ENCODE data around the gene NAGPA.
"Not testable (repeated sequence)": the region's sequence is repeated elsewhere in the genome, so short reads cannot be mapped to it uniquely, and the experiment has no call there.

NAGPA gene

DNA sequence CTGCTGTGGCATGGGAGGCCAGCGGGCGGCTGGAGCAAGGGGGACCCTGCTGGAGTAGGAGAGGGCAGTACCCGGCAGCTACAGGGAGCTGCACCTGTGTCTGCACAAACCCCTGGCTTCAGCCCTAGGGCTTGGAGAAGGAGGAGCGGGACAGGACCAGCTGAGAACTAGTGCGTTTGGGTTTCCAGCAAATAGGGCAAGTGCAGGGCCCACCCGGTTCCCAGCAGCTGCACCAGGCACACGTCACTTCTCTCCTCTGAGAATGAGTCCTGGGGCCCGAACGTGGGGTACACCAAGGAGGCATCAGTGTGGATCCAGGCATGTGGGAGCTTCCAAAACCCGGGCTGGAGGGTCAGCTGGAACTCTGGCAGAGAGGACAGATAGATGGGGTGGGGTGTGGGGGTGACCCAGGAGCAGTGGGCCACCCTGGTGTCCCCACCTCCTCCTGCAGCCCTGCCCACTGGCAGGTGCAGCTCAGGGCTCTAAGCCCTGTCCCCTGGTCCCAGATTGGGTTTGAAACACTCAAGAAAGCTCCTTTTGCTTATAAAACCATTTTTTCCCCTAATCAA lies 26.4 kb upstream of the NAGPA start:
- no peak for DNase-seq (ENCODE audit: low read depth)

DNA sequence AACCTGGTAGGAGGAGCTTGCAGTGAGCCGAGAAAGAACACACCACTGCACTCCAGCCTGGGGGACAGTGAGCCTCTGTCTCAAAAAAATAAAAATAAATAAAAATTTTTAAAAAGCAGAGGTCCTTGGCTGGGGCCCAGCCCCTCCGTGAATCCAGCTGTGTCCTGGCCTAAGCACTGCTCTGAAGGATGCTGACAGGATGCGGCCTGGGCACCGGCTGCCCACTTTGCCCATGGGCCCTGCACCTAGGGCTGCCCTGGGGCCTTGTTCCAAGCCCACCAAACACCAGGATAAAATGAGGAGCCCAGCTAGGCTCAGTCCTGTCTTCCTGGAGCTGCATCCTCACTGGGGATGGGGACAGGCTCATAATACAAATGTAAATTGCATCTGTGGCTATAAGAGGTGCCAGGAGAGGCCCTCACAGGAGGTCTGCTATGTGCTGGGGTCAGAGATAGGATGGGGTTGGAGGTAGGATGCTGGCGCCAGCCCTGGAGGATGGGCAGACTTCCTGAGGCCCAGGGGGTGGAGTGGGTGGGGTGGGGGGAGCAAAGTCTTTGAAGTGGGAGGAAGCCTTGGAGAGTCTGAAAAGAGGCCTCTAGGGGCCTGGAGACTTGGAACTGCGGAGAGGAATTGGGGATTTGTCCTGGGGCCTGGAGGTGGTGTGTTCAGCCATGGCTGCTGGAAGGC lies 25.8 kb upstream of the NAGPA start:
- DNase-seq (ENCODE audit: low read depth), result no peak

DNA sequence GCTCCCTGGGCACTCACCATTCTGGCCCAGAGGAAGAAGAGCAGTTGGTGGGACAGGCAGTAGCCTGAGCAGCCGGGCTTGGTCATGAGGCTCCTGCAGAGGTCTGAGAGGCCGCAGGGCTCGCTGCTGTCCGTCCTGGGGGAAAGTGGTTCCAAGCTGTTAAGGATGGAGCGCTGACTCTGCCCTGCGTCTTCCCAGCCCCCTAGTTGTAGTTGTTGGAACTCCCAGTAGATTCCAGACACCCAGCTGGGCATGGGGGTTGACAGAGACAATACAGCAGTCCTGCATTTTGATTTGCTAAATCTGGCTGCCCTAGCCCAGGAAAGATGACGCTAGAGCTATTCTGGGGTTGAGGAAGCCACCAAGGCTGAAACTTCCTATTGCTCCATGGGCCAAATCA lies 24.7 kb upstream of the NAGPA start:
- no peak for DNase-seq (ENCODE audit: low read depth)

DNA sequence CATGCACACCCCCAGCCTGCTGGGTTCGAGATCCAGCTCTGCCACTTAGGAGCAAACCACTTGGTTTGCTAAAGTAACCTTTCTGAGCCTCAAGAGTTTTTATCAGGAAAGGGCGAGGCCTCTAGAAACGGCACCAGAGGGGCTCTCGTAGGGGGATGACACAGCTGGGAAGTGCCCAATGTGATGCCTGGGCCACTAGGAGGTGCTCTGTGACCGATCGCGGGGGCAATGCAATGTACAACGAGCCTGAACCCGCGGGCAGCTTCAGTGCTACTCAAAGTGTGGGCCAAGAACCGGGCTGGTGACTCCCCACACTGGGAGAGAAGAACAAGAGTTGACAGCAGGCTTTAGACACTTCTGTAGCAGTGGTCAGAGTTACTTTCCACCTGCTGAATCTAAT lies 22.6 kb upstream of the NAGPA start:
- peak; percentile 30 for DNase-seq (ENCODE audit: low read depth)

DNA sequence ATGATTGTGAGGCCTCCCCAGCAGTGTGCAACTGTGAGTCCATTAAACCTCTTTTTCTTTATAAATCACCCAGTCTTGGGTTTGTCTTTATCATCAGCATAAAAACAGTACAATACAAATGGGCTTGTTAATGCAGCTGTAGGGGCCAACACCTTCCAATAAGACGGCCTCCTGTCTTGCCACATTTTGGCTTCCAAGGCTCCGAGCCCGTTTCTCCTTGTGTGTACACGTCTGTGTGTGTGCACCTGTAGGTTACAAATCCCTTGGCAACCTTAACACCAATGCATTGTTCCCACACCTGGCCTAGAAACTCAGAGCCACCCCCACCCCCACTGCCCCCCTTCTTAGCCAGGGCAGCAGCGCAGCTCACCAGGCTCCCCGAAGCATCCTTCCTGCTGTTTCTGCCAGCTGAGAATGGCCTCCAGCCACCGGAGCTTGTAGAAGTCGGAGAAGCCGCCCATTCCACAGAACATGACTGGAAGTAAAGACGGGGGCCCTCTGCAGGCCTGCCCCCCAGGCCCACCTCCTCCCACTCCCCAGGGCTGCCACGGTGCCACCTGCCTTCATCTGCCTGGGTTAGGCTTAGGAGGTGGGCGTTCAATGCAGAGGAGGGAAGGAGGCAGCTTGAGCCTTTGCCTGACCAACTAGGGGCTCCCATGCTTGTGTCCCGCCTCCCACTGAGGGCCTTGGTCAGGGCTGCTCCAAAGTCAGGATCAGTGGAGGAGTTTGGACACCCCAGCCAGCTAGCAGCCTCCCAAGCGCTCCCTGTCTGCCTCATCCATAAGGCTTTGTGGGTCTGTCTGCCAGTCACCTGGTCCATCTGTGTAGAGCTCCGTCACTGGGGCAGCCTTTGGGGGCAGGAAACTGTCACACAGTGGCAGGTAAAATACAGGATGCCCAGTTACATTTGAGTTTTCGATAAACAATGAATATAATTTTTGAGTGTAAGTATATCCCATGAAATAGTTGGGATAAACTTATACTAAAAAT lies 21.4 kb upstream of the NAGPA start:
- no peak for DNase-seq (ENCODE audit: low read depth)

DNA sequence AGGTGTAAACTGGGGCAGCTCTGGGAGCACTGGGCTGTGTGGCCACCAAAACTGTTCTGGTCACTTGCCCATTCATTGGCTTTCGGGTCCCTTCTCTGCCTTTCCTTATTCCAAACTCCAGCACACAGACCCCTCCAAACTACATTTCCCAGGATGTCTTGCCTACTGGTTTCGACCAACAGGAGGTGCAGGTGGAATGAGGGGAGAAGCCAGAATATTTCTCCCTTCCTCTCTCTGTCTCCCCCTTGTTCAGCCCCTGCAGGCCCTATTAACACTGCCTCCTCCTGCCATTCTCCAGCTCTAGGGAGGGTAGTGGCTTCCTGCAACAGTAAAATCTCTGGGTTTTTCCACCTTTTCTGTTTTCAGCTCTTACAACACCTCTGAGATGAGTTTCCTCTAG lies 13.2 kb upstream of the NAGPA start:
- no peak for DNase-seq (ENCODE audit: low read depth)

DNA sequence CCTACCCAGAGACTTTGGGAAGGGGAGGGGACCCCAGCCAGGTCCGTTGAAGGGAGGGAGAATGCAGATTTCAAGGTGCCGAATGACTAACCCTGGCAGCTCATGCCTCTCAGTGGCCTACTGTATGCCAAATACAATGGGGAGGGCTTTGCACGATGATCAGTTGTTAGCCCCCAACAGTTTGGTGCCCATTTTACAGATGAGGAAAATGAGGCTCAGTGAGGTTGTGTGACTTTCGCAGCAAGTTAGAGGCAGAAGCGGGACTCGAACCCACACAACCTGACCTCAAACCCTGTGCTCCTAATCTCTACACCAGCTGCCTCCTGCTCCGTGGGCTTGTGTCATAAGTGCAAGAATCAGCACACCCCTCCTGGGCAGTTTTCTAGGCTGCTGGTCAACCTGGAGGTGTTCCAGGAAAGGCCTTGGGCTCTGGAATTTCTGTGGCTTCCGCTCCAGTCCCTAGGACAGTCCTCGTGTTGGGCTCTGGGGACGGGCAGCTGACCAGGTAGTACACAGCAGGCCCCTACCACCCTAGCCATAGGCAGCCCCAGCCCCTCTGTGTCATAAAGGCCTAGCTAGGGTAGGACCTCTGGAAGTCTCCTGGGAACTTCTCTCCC lies 11.9 kb upstream of the NAGPA start:
- DNase-seq (ENCODE audit: low read depth), result no peak

DNA sequence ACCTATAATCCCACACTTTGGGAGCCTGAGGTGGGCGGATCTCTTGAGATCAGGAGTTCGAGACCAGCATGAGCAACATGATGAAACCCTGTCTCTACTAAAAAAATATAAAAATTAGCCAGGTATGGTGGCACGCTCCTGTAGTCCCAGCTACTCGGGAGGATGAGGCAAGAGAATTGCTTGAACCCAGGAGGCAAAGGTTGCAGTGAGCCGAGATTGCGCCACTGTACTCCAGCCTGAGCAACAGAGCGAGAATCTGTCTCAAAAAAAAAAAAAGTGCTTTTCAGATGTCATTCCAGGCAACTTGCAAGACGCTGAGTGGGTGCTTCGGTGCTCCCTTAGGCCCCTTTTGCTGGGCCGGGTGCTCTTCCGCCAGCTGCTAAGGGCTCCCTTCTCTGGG lies 10.8 kb upstream of the NAGPA start:
- not testable (repeated sequence) for DNase-seq (ENCODE audit: low read depth)

DNA sequence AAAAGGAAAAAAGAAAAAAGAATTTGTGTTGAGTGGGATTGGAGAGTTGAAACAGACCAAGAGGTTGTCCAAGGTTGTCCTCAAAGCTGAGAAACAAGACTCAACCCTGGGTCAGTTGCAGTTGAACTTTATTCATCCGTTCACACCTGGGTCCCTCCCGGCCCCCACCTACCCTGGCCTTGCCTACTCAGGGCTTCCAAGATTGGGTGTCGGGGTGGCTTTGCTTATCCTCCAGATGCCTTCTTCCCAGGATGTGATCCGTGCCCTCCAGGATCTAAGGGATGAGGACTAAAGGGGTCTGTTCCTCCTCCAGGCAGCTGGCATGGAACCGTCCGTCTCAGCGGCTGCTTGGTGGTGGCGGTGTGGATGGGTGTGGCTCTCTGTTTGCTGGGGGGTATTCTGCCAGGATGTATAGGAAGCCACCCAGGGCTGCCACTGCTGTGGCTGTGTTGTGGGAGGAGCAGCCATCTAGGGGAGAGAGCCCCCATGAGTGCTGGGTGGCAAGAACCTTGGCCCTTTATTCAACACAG lies 10.3 kb upstream of the NAGPA start:
- DNase-seq (ENCODE audit: low read depth), result no peak

DNA sequence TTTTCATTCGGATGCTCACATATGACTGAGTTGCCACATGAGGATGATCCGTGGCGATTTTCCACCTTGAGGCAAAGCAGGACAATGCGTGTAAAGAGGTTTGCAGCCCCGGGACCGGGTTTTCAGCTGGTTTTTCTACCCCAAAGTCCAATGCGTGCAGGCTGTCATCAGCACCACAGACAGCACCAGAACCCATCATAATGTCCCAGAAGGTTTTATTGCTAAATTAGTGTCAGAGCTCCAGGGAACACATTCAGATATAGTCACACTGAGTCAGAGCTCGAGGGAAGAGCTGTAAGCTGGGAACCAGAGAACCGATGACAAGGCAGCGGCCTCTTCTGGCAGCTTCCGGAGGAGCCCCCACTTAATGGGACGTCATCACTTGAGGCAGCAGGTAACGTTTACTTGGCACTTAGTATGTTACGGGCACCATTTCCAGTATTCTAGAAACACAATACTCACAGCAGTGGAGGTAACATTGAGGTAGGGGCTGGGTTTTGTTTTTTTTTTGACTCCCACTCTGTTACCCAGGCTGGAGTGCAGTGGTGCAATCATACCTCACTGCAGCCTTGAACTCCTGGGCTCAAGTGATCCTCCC lies 8.9 kb upstream of the NAGPA start:
- DNase-seq (ENCODE audit: low read depth), result no peak

DNA sequence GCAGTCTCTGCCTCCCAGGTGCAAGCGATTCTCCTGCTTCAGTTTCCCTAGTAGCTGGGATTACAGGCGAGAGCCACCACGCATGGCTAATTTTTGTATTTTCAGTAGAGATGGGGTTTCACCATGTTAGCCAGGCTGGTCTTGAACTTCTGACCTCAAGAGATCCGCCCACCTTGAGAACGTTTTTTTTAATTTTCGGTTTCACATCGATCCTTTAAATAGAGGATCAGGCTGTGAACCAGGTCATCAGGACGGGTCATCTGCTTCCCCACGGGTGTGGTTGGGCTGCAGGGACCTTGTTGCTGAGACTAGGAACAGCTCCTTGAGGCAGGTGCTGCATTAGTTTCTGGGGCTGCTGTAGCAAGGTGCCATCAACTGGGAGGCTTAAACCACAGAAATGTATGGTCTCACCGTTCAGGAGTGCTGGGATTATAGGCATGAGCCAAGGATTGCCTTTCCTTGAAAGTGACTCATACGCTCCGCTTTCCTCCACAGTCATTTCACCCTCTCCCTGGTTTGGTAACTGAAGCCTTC lies 7.9 kb upstream of the NAGPA start:
- no peak for DNase-seq (ENCODE audit: low read depth)

DNA sequence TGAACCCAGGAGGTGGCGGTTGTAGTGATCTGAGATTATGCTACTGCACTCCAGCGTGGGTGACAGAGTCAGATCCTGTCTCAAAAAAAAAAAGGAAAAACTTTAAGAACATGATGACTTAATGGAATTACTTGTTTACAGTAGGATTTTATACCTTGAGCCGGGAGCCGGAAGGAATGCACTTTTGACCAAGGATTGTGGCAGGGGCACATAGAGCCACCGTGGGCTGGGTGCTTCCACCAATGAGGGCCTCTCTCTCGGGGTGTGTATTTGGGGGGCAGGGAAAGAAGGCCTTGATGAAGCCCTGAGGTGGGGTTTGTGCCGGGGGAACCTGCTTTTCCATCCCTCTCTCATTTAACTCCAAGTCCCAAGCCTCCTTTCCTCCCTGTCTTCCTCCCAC lies 6.7 kb upstream of the NAGPA start:
- no peak for DNase-seq (ENCODE audit: low read depth)

DNA sequence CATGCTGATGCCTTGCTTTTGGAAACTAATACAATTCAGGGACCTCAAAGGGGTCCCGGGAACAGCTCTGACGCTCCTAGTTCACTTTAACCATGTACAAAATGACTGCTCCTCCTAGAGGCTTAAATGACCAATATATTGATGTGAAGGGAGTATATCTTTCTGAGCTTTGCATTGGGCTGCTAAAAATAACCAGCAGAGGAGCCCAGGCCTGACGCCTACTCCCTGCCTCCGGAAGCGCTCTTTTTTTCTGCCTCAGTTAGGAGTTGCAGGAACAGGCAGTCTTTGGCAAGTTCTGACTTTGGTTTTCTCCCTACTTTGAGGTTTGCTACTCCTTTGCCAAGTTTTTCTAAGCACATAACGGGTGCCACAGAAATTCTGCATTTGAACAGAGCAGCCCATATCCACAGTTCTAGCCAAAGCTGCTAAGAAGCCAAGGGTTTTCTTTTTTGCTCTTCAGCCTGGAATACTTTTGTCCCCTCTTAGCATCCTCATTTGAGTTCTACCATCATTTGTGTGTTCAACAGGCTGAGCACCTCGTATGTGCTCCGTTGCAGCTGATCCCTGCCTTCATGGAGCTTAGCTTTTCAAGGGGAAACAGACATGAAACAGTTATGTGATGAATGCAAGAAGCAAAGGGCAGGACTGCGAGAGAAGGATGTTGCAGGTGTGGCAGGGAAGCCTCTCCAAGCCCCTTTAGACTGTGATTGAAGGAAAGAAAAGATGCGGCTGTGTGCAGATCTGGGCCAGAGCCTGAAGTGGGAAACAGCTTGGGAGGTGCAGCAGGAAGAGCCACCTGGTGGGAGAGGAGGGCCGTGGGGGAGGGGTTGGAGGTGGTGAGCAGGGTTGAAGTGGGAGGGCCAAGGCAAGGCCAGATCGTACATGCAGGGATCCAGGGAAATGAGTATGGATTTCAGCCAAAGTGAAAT lies 2.8 kb upstream of the NAGPA start:
- no peak for DNase-seq (ENCODE audit: low read depth)

DNA sequence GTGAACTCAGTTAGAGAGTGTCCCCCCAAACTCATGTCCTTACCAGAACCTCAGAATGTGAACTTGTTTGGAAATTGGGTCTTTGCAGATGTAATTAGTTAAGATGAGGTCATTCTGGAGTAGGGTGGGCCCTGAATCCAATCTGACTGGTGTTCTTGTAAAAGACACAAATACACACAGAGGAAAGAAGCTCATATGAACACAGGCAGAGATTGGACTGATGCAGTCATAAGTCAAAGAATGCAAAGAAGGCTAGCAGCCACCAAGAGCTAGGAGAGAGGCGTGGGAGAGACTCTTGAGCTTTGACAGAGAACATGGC lies 2.1 kb upstream of the NAGPA start:
- DNase-seq (ENCODE audit: low read depth), result no peak

DNA sequence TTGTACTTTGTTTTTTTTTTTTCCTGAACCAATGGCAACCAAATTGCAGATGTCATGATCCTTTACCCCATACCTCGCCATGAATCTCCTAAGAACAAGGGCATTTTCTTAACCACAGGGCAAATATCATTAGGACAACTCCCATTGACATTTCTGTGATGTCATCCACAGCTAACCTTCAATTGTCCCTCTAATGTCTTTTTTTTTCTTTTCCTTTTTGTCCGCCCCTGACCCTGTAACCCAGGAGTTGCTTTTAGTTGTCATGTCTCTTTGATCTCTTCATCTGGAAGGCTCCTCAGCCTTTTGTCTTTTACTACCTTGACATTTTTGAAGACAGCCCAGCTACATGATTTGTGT lies 410 bp upstream of the NAGPA start:
- no peak for DNase-seq (ENCODE audit: low read depth)

DNA sequence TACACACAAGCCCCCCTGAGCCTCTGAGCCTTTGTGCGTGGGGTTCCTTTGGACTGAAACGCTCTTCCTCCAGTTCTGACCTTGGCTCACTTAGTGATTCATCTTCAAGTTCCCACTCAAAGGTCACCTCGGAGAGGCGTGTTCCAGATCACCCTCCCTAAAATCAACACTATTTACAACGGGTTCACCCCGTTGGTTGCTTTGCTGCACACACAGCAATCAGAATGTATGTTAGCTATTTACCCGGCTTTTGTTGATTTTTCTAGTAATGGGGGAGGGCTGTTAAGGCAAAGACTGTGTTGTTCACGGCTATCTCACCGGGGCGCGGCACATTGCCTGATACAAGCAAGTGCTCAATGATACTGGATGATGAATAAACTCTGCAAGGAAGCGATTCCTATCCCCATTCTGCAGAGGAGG lies 977 bp downstream of the NAGPA start:
- no peak for DNase-seq (ENCODE audit: low read depth)

DNA sequence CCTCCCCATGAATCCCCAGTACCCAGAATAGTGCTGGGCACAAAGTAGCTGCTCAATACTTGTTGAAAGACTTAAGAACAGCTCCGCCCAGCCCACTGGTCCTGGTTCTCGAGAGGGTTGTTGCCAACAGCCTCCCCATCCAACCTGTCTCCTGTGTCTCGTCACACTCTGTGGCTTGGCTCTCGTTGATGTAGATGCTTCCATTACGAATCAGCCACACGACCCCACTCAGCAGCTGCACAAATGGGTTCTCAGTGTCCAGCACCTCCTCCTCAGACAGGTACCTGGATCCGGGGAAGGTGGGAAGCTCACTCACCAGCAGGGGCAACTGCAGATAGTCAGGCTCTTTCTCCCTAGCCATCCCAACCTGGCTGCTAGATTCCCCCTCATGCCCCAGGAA lies 2.1 kb downstream of the NAGPA start:
- DNase-seq (ENCODE audit: low read depth), result no peak

DNA sequence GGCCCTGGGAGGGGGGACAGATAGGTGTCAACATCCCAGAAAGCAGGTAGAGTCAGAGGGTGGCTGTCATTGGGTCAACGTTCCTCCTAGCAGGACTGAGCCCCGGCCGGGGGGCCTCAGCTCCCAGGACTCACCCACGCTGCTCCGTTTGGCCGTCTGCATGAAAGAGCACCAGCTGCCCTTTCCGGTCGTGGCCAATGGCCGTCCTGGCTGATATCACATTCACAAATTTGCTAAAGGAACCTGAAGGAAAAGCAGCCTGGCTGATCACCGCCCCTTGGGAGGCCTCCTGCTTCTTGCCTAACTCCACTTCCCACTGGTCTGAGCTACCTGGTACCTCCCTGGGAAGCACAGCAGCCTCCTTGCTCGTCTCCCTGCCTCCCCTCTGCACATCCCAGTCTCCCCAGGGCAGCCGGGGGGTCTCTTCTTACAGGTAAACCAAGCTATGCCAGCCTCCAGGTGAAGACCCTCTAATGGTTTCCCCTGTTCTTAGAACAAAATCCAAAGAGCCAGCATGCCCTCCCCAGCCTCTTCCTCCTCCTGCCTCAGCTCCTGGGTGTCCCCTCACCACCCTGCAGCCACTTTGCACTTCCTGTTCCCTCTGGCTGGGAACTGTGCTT lies 3.4 kb downstream of the NAGPA start:
- DNase-seq (ENCODE audit: low read depth), result no peak

DNA sequence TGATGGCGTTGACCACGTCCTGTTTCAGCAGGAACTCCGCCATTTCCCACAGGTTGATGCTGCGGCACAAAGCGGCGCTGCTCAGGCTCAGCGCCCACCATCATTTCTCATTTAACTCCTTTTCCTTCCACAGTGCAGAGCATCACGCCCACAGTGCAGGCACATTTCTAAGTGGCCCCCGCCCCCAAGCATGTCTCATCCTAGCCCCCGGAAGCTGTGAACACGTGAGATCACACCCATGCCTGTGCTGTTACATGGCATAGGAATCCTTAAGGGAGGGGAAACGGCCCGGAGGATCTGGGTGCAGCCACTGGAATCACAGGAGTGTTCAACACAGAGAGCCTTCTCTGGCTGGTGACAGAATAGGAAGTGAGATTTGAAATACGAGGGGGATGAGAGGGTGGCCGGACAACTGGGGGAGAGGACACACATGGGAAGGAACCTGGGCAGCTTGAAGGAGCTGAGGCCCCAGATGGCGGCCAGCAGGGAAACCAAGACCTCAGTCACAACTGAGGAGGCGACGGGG lies 4.7 kb downstream of the NAGPA start:
- no peak for DNase-seq (ENCODE audit: low read depth)

DNA sequence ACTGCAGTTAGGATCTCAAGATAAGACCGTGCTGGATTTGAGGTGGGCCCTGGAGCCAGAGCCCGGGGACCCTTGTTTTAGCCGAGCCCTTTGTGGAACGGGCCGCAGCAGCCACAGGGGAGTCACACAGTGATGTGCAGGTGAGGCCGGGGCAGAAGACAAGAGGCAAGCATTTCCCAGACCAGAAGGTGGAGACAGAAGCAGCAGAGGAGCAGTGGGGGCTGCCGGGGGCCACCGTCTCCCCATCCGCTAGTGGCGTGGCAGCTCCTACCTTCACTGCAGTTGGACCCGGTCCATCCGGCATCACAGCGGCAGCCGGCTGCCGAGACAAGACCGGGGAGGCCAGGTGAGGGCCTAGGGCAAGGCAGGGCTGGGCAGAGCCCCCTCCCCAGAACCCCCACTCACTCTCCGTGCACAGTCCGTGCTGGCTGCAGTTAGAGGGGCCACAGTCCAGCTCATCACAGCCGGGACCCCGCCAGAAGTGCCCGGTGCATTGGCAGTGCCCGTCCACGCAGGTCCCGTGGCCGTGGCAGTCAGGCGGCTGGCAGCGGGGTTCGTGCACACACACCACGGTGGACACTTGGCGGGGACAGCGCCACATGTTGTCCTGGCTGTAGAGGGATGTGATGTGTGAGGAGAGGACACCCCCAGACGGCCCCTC lies 6.0 kb downstream of the NAGPA start:
- no peak for DNase-seq (ENCODE audit: low read depth)

Measured in stimulated activated CD8-positive, alpha-beta memory T cell treated with anti-CD3 and anti-CD28 coated beads, Interleukin-4, amount 100 ng/mL, for 24 hours (primary cell).